A204.1 (cell line): ENCODE data around the gene ARHGAP12.

Source experiments
- FAIRE-seq: peaks from 2 replicates; lab custom pipeline; 2012; peaks lifted over from hg19 to GRCh38; lab: Jason Lieb, UNC

ARHGAP12 gene

DNA sequence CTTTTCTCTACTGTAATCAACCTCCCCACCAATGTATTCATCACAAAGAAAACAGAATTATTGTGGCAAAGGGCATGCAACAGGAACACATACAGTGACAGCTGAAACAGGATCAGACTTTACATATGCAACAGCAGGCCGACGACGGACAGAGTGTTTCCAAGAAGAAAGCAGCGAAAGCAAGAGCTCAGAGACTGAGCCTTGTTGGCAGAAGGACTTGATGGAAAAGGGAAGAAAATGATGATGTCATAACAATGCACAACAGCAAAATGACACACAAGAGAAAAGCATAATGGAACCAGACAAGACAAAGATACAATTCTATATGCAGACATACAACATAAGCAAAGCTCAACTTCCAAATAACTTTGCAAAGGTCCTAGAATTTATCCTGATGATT lies 106.5 kb downstream of the ARHGAP12 start:
- no peak for FAIRE-seq

DNA sequence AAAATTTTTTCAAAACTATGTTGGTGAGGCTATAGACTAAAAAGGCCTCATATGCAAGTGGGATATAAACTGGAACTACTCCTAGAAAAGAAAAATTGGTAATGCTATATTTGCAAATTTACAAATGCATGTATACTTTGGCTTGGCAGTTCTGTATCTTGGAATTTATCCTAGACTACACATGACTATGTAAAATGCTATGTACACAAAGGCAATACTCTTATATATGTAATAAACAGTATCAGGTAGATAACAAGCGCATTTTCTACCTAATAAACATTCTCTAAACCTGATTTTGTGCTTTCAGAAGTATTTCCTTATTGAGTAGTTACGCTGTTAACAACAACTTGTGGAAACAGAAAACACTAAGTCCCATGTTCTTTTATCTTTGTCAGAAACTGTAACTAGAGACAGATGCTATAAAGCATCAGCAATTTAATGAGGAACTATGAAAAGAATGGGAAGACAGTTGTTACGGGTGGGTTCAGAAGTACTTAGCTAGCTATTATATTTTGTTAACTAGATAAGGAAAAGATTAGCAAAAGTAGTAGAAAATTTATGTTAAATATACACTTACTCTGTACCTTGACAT lies 107.8 kb downstream of the ARHGAP12 start:
- FAIRE-seq = peak; percentile 95

DNA sequence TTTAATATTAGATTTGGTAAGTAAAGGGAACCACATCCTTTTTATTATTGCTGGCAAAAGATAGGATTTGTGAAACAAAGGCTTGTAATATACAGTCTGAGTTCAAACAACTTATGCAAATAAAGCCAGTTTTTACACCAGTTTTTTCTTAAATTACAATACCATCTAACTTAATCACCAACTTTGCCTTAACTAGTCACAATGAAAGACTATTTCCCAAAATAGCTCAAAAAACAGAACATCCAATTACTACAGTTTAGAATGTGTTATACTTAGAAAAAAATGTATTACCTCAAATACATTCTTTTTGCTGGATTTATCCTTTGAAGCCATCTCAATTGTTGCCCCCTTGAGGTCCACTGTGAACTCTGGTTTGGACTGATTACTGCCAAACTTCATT lies 108.5 kb downstream of the ARHGAP12 start:
- no peak for FAIRE-seq

DNA sequence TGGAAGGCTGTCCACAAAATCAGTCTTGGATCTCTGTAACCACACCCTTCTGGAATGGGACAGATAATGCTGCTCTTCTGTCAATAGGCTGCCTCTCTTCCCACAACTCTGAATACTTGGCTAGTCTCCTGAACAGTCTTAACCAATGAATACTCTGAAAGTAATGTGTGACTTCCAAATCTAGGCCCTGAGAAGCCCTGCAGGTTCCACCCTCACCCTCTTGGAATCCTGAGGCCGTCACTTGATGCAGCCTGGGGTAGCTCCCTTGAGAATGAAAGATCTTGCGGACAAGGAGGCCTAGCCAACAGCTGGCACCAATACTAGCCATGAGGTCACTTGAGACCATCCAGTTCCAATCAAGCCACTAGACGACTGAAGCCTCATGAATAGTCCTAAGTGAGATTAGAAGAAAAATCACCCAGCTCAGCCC lies 109.2 kb downstream of the ARHGAP12 start:
- peak; percentile 9 for FAIRE-seq

DNA sequence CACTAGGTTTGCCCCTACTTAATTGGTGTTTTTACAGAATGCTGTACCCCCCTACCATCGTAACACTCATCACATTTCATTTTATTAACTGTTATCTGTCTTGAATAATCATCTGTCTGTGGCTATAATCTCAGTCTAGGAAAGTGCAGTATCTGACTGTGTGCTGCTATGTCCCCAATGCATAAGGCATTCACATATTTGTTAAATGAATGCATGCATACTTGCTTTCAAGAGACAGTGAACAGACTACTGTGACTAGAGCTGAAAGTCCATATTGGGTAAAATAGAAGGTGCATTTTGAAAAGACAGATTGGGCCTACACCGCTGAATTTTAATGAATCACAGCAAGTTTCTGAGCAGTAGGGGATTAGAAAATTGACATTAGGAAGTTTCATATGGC lies 112.3 kb downstream of the ARHGAP12 start:
- FAIRE-seq = no peak

DNA sequence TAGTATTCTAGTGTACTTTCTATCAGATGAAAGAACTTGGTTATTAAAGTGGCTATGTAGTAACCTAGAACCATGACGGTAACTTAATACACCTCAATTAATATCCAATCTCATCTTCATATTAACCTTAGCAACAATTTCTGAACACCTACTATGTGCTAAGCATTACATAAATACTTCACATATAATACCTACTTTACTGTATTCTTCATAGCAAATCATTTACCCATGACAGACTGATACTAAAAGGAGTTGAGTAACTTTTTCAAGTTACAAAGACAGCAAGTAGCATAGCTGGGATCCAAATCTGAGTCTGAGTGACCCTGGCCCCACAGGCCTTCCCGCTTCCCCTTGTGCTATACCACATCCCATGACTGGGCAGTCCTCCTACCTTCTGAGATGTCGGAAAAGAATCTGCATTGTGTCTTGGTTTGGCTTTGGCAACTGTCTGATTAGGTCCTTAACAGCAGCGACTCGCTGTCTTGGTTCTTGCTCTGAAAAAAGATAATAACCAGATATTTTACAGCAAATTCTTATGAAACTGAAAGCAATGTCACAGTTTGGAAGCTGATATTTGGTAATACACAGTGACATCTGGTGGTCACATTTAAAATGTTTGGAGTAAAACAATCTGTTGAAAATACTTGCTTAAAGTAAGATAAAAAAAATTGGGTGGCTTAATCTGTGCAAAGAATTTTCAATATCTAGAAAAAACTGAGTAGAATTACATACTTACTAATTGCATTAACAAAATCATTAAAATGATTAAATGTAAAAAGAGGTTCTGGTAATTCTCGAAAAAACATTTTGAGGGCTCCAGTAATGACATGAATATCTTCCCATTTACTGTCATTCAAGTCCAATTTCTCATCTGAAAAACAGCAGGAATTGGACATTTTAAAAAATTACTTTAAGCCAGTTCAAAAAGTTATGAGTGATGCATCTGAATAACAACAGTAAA lies 120.1 kb downstream of the ARHGAP12 start:
- peak; percentile 99 for FAIRE-seq

DNA sequence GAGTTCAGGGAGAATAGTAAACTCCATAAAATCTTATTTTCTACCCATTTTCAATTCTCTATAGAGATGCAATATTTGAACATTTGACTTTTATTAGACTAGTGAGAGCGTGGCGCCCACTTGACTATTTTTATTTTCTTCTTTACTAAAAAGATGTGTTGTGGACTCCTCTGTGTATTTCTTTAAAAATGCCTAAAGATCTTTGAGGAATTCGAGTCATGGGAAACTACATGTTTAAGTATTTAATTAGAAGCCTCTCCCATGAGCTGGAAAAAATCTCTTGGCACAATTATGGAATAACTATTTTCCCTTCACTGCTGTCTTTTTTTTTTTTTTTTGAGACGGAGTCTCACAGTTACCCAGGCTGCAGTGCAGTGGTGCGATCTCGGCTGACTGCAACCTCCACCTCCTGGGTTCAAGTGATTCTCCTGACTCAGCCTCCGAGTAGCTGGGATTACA lies 124.2 kb downstream of the ARHGAP12 start:
- peak; percentile 44 for FAIRE-seq

DNA sequence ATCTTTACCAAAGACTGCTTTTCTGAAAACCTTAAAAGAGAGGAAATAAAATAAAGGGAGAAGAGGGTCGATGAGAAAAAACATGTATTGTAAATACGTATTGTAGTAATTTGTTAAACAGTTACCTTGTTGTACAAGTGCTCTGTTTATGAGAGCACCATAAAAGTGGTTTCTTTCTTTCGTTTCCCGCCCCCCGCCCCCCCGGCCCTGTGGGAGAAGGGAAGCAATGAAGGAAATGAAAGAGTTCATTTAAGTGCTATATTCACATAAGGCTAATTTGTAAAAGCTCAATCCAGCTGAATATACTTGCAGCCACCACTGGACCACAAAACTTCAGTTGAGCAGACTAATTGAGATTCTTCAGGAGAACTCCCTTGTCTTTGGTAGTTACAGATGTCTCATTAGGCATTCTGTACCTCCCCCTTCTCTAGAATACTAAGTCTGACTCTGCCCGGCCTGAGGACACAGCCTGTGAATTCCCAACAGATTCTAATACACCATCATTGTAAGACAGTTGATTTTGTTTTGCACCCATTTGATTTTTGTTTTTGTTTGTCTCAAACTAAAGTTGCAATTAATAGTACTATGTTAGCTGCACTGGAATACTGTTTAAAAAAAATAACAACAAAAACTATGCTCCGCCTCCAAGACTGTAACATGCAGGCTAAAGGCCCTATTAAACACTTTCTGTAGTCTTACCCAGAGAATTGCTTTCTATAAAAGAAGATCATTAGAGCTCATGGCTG lies 124.9 kb downstream of the ARHGAP12 start:
- no peak for FAIRE-seq

DNA sequence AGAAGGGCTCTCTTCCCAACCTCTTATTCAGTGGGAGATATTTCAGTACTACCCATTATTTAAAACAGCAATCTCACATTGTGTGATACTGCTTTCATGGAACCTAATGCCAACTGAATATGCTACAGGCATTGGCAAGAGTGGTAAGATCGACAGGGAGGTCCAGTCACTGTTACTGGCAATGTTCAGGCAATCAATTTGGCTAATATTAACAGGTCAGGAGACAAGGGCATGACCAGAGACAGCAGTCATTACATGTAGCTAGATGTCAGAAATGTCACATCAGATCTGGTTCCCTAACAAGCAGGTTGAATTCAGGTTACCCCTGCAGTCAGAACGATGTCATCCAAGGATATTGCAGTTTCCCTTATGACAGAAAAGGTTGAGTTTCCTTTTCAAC lies 129.4 kb downstream of the ARHGAP12 start:
- FAIRE-seq = no peak

DNA sequence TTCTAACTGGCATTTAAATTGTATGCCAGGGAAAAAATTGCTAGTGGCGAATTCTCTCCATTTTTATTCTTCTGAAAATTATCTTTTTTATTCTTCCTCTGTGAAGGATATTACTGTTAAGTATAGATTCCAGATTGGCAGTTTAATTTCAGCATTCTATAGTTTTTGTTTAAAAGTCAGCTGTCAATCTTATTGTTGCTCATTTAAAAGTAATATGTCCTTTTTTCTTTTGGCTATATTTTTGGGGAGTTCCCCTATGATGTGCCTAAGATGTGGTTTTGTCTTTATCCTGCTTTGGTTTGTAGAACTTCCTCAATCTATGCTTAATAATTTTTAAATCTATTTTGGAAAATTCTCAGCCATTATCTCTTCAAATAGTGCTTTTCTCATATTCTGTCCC lies 135.9 kb downstream of the ARHGAP12 start:
- no peak for FAIRE-seq

DNA sequence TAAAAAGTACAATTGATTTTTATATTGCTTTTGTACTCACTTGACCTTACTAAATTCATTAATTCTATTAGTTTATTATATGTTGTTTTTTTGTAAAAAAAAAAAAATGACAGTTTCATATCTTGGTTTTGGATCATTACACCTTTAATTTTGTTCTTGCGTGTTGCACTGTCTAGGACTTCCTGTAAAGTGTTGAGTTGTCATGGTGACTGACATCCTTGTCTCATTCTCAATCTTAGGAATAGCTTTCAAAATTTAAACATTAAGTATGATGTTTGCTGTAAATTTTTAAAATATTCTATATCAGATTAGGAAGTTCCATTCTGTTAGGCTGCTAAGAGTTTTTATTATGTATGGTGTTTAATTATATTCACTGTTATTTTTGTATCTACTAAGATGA lies 139.1 kb downstream of the ARHGAP12 start:
- FAIRE-seq = peak; percentile 72

DNA sequence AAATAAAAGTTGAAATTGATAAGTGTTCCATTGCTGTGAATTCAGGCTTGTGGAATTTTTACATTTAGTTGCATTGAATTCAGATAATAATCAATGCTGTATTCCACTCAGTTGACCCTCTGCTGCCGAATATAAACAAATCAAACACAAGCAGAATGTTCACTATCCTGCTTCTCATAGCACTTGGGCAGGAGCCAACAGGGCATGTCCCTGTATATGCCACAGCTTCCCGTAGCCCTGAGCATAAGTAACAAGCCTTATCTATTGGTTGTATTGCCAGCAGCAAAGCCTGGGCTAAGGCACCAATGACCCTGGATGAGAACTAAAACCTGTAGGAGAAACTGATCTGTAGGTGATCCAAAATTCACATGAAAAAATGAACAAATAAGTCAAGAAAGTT lies 145.9 kb downstream of the ARHGAP12 start:
- FAIRE-seq = no peak

DNA sequence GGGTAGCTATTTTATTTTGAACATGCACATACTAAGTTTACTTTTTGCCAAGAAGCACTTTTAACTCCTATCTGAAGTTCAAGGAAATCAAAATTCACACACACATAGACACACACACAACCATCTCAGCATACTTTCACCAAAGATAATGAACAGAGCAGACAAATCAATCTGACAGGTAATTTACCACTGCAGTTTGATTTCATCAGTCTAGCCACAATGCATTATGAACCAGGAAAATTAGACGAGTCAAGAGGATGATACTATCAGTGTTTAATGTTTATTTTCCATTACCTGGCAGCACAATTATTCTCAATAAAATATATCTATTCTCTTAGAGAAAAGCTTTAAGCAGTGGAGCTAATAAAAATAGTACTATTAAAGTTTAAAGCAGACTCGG lies 147.9 kb downstream of the ARHGAP12 start:
- no peak for FAIRE-seq

DNA sequence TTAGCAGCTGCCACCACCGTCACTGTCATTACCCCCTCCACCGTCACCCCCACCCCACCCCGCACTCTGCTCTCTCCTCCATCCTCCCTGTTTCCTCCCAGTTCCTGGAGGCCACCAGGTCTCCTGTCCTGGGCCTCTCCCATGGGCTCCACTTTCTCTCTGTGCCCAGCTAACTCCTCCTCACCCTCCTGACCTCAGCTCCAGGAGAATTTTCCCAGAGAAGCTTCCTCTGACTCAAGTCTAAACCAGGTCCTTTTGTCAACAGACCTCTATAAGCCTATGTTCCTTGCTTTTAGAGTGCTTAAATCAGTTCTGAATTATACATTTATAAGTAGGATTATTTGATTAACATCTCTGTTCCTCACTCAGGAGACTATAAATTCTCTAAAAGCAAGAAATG lies 150.0 kb downstream of the ARHGAP12 start:
- FAIRE-seq = no peak

DNA sequence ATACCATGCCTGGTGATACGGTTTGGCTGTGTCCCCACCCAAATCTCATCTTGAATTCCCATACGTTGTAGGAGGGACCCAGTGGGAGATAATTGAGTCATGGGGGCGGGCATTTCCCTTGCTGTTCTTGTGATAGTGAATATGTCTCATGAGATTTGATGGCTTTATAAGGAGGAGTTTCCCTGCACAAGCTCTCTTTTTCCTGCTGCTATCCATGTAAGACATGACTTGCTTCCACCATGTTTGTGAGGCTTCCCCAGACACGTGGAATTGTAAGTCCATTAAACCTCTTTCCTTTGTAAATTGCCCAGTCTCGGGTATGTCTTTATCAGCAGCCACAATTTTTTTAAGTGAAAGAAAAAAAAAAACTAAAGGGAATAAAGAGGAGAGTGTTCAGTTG lies 152.5 kb downstream of the ARHGAP12 start:
- no peak for FAIRE-seq

DNA sequence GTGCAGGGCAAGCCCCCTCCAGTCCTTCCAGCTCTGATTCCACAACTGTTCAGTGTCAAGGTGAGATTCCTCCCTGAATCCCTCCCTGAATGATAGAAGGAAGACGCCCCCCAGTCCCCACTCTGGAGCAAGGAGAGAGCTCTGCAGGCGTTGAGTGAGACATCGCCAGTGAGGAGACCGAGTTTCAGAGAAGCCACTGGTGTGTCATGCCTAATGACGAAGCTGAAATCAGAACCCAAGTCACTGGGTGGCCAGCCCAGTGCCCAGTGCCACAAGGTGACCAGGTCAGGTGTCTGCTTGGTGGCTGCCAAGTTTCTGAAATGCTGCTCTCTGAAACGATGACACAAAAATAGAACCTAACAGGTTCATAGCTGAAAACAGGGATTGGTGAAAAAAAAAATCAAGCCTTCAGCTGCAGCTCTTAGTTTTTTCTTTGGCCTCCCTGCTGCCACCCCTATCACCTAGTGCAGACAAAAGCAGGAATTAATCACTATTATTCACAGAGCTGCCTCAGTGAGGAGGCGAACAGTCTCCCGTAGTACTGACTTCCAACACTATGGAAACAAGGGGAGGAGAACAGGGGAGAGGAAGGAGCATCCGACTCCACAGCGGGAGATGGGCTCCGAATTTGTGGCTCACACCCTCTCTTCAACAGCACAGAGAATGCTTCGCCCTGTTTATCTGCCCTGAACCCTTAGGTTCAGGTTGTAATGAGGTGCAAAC lies 153.5 kb downstream of the ARHGAP12 start:
- FAIRE-seq = no peak

DNA sequence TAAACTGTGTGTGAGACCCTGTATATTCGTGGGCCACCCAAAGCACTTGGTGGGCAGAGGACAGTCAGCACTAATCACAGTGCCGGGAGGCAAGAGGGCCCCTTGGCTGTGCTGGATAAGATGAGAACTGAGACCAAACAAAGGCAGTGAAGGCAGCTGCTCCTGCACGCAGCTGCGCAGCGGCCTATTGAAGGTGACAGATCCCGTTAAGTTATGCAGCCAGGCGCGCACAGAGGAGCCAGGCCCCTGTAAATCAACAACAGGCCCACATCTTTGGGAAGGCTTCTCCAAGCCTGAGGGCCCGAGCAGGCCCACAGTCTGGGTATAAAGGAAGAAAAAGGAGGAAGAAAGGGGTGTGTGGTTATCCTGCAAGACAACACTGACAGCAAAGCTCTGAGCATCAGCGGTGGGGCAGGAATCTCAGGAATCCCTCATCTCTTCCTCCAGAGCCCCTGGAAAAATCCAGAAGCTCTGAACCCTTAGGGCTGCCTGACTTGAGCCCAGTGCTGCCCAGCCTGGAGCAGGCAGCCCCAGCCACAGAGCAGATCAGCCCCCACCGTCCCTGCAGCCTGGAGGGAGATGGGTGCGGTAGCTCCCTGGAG lies 154.2 kb downstream of the ARHGAP12 start:
- no peak for FAIRE-seq

DNA sequence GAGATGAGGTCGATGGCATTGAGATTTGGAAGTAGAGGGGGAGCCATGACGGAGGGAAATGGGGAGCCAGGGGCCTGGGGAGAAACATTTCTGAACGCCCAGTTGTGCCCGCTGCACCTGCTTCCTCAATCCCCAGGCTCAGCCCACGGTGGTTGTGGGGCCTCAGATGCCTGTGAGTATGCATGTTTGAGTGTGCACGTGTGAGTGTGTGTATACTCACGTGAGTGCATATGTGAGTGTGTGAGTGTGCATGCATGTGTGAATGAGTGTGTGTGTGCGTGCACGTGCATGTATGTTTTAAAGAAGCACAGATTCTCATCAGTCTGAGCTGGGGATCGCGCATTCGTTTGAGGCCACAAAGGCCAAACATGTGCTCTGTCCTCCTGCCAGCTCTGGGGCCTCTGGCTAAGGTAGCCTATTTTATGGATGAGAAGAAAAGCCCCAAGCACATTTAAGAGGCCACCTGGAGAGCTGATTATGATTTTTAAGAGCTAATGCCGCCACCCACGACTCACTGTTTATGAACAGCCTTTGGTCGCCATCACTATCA lies 154.8 kb downstream of the ARHGAP12 start:
- FAIRE-seq = no peak

DNA sequence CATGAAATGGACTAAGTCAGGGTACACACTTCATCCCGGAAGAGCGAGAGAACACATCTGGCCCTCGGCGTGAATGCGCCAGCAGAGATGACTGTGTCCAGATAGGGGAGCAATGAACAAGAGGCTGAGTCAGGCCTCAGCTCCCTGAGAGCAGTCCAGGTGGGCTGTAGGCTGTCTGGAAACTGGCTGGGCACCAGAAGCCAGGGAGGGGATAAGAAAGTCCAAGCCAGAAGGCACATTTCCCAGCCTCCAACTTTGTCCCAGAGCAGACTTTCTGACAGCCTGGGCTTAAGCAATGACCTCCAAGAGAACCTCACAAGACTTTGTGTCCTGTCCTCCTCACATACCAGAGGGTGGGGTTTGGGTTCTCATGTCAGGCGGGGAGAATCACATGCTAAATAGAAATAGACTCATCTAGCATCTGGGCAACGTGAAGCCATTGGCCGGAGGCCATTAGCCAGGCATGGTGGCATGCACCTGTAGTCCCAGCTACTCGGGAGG lies 157.2 kb downstream of the ARHGAP12 start:
- FAIRE-seq = no peak

DNA sequence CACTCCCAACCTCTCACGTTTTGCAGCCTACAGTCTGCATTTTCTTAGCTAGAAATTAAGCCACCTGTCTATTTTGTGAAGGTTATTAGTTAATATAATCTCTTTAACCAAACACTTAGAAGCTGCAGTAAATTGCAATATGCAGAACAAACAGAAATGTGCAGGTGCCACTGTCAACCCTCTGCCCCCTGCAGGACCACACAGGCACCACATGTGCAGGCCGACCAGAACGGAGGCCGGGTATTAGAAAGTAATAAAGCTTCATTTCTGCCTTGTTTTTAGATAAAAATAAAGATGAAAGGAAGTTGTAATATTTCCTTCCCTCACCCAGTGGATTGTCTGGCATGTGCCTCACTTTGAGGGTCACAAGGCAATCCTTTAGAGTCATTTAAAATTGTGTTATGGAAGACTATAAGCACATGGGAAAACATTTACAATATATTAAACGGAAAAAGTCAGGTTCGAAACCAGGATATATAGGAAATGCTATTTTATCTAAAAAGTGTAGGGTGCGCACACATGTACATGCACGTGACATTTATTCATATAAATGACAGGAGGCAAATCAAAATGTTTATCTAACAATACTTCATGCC lies 158.2 kb downstream of the ARHGAP12 start:
- FAIRE-seq = peak; percentile 74

DNA sequence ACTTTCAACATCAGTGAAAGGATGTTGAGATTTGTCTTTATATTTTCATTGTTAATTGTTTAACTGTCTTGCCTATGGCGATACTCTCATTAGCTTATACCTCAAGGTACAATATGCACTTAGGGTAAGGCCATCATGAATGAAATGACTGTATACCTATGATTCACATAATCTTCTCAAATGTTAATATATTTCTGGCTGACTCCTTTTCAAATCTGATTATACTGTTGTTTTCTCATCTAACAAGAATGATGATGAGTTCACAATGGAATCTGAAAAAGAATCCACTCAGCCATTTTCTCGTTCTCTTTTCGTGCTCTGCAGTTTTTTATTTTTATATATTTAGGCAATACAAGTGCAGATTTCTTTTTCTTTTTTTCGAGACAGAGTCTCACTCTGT lies 159.1 kb downstream of the ARHGAP12 start:
- no peak for FAIRE-seq
